Measurements from ENCODE around the gene SHMT1.
A peak's percentile ranks its signal among the peaks of the same experiment; 100 is the strongest.
"Not testable (repeated sequence)": the region's sequence is repeated elsewhere in the genome, so short reads cannot be mapped to it uniquely, and the experiment has no call there.

SHMT1 gene

DNA sequence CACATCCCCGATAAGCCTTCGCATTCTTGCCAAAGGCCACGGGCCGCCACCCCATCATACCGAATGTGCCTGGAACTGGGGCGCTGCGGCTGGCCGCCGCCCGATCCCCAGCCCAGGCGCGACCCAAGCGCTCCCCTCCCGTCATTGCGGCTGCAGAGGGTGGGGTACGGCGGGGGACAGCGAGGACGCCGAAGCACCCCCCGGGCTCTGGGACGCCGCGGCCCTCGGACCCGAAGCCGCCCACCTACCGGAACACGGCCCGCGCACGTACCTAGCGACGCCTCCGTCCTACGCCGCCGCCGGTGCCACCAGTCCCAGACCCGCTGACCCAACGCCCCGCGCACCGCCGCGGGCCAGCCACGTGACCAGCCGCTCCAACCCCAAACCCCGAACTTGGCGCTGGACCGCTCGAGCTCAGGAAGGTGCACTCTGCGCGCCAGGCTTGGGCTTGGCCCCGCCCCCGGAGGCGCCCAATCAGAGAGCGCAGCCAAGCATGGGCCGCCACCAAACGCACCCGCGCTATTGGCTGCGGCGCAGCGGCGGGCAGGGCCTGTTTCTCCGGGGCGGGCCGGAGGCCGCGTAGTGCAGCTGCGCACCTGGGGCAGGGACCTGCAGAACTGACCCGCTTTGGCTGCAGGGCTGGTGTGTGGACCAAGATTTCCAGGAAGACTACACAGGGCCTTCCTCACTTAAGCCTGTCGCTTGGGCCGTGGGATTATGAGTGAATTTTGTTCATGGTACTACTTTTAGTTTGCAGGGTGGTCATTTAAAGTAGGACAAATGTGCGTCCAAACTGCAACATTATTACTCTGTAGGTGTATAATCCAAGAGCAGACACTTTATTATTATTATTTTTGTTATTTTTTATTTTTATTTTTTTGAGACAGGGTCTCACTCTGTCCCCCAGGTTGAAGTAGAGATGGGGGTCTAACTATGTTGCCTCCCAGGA is at the start of gene SHMT1:
TSS of gene SHMT1 (minus strand) at position 450 of the 949 bp plus-strand sequence. CDS start 7,569 bp downstream, outside the sequence.
- DNase-seq: peak; percentile 86

- DNase-seq: not testable (repeated sequence)
Observed at GRCh38 chr17:18412001-18412538, 48.7 kb upstream of the SHMT1 start.

- DNase-seq: not testable (repeated sequence)
Observed at GRCh38 chr17:18411377-18411864, 48.1 kb upstream of the SHMT1 start.

- not testable (repeated sequence) for DNase-seq
Observed at GRCh38 chr17:18410736-18411135, 47.4 kb upstream of the SHMT1 start.

- not testable (repeated sequence) for DNase-seq
Observed at GRCh38 chr17:18409321-18409720, 46.0 kb upstream of the SHMT1 start.

DNA sequence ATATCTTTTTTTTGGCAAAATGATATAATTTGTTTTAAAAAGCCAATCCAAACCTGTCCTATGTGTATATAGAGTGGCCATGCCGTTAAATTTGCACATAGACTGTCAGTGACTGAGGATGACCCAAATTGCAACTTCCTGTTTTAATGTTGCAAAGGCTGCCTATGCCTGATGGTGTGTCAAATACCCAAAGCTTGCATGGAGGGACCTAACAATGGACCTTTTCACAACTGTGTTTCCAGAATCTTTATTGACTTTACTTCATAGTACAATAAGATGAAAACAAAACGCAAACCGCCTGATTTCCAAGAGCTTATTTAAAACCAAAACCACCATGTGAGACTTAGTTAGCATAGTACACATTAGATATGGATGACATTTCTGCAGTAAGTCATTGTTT is 45.6 kb upstream of the SHMT1 start:
- not testable (repeated sequence) for DNase-seq

DNA sequence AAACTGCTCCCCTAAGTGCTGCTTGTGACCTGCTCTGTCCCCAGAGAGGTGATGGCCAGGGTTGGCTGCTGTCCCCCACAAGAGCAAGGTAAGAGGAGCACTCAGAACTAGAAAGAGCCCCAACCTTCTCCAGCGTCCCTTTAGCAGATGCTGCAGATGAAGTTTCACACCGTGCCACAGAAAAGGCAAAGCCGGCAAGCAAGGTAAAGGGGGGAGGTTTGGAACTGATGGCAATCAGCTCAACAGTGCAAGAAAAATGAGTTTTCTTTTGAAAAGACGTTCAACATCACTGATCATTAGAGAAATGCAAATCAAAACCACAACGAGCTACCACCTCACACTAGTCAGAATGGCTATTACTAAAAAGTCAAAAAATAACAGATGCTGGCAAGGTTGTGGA is 40.3 kb upstream of the SHMT1 start:
- DNase-seq: not testable (repeated sequence)

DNA sequence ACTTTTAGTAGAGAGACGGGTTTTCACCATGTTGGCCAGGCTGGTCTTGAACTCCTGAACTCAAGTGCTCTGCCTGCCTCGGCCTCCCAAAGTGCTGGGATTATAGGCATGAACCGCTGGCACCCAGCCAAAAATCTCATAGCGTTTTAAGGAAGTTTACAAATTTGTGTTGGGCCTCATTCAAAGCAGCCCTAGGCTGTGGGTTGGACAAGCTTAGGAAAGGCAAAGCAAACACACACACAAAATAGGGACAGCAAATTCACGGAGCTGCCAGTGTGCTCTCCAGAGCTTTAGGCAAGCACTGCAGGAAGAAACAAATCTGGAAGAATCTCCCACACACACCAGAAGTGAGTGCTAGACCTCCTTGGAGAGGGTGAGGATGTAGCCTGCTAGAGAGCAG is 39.8 kb upstream of the SHMT1 start:
- DNase-seq: not testable (repeated sequence)

DNA sequence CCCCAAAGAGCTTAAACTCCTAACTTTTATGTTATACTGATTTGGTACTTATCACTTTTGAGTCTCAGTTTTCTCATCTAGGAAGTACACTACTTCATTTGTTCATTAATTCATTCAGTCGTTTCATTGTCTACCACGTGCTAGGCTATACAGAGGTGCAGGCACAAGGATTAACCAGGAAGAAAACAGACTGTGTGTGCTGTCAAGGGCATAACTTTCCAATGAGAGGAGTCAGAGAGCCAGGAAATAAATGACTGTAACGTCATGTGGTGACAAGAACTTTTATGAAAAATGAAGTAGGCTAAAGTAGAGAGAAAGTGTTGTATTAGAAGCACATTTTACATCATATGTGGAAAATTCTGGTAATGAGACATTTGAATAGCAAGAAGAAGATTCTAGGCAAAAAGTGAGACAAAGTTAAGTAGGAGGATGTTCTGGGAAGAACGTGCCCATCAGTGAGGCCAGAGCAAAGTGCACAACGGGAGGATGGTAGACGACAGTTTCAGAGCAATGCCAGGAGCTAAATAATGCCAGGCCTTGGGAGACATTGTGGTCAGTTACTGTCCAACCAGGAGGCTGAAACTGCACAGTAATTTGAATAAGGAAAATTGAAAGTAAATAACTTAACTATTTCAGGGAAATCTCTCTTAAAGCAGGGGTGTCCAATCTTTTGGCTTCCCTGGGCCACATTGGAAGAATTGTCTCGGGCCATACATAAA is 38.7 kb upstream of the SHMT1 start:
- DNase-seq: not testable (repeated sequence)

GRCh38 chr17:18388728-18389127 is 25.4 kb upstream of the SHMT1 start:
- DNase-seq: not testable (repeated sequence)

GRCh38 chr17:18388266-18388665 is 24.9 kb upstream of the SHMT1 start:
- not testable (repeated sequence) for DNase-seq

- not testable (repeated sequence) for DNase-seq
Observed at GRCh38 chr17:18387583-18387982, 24.2 kb upstream of the SHMT1 start.

GRCh38 chr17:18384271-18384670 is 20.9 kb upstream of the SHMT1 start:
- not testable (repeated sequence) for DNase-seq

DNA sequence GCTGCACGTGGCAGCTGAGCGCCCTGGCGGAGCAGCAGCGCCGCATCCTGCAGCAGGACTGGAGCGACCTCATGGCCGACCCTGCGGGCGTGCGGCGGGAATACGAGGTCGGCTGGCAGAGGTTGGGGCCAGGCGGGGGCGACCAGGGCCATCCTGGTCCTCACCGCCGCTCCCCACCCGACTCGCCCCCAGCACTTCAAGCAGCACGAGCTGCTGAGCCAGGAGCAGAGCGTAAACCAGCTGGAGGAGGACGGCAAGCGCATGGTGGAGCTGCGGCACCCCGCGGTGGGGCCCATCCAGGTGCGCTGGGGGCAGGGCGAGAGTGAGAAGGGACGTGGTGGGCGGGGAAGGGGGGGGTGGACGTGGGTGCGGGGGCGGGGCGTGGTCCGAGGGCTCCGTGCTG is 19.7 kb upstream of the SHMT1 start:
- DNase-seq: not testable (repeated sequence)

- no peak for DNase-seq
Observed at GRCh38 chr17:18382441-18383078, 19.2 kb upstream of the SHMT1 start.

- DNase-seq: no peak
Observed at GRCh38 chr17:18381953-18382245, 18.5 kb upstream of the SHMT1 start.

GRCh38 chr17:18381158-18381952 is 18.0 kb upstream of the SHMT1 start:
- DNase-seq: no peak

- DNase-seq: no peak
Observed at GRCh38 chr17:18380471-18381157, 17.3 kb upstream of the SHMT1 start.

DNA sequence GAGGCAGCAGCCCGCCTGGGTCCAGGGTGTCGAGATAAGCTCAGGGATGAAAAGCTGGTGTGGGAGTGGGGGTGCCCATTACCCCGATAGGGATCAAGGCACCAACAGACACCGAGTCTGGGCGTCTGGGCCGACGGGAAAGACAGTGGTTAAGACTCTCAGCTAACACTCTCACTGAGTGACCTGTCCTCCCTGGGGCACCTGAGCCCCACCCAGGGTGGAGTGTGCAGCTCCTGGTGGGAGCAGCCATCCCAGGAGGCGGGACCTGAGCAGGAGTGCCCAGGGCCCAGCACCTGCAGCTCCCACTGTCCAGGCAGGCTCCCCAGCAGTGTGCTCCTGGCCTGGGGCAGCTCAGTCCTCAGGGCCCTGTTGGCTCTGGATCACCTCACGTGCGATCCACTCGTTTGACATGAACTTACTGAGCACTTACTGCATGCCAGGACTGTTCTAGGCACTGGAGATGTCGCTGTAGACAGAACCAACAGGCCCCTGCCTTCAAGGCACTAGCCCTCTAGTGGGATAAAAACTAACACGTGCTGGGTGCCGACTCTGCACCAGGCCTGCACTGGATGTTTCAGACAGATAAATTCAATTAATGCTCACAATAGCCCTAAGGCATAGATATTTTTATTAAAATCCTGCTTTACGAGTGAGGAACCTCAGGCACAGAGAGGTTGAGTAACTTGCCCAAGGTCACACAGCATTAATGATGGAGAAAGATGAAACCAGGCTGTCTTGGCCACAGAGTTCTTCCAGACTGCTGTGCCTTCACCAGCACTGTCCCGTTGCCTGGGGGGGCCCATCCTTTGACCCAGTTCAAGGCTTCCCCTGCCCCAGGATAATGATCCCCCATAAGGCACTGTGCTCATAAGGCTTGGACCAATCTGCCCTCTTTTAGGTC is 16.1 kb upstream of the SHMT1 start:
- no peak for DNase-seq

DNA sequence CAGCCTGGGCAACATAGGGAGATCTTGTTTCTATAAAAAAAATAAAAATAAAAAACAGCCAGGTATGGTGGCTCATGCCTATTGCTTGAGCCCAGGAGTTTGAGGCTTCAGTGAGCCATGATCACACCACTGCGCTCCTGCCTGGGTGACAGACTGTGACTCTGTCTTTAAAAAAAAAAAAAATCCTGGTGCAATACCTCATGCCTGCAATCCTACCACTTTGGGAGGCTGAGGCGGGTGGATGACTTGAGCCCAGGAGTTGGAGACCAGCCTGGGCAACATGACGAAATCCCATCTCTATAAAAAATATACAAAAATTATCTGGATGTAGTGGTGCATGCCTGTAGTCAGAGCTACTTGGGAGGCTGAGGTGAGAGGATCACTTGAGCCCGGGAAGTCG is 15.3 kb upstream of the SHMT1 start:
- not testable (repeated sequence) for DNase-seq

DNA sequence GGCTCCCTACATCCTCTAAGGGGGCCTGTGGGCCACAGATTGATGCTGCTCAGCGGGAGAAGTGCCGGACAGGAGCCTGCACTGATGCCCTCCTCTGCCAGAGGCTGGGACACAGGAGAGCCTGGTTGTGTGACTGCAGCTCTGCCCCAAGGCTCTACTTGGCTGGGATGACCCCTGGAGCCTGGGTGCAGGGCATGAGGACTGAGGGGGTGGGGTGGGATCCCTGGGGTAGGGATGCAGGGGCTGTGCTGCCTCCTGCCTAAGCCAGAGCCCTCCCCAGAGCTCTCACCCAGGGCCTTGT is 14.8 kb upstream of the SHMT1 start:
- no peak for DNase-seq

Data from NCI-H2227 treated with DMSO at 0.1 percent for 48 hours (cell line).